HG02870 (cell line): ENCODE data around the gene POTEH.
"Not testable (repeated sequence)": the region's sequence is repeated elsewhere in the genome, so short reads cannot be mapped to it uniquely, and the experiment has no call there.

ENCODE experiments used
- ATAC-seq: cut with Tn5 transposase; IDR thresholded peaks from one replicate; pipeline ENCODE4 v1.9.1; 2021; ENCODE audit warnings: mild to moderate bottlenecking, moderate library complexity; ENCODE audit not compliant: unreplicated experiment

Gene POTEH

GRCh38 chr22:15689749-15690125 lies at the start of gene POTEH:
POTEH (plus strand) TSS chr22:15690026; CDS start chr22:15690078, 52 bp downstream.
- ATAC-seq, result not testable (repeated sequence)

GRCh38 chr22:15642288-15642861 lies 47.5 kb upstream of the POTEH start:
- not testable (repeated sequence) for ATAC-seq

- ATAC-seq, result not testable (repeated sequence)
Observed at GRCh38 chr22:15651954-15652353, 37.9 kb upstream of the POTEH start.

GRCh38 chr22:15652738-15653137 lies 37.1 kb upstream of the POTEH start:
- not testable (repeated sequence) for ATAC-seq

- ATAC-seq, result not testable (repeated sequence)
Observed at GRCh38 chr22:15653241-15653640, 36.6 kb upstream of the POTEH start.

- not testable (repeated sequence) for ATAC-seq
Observed at GRCh38 chr22:15661102-15661501, 28.7 kb upstream of the POTEH start.

GRCh38 chr22:15664682-15665081 lies 25.1 kb upstream of the POTEH start:
- ATAC-seq, result not testable (repeated sequence)

- not testable (repeated sequence) for ATAC-seq
Observed at GRCh38 chr22:15665478-15665877, 24.3 kb upstream of the POTEH start.

GRCh38 chr22:15669430-15669829 lies 20.4 kb upstream of the POTEH start:
- not testable (repeated sequence) for ATAC-seq

GRCh38 chr22:15679702-15680101 lies 10.1 kb upstream of the POTEH start:
- ATAC-seq, result not testable (repeated sequence)

- not testable (repeated sequence) for ATAC-seq
Observed at GRCh38 chr22:15684115-15684514, 5.7 kb upstream of the POTEH start.

GRCh38 chr22:15684695-15685094 lies 5.1 kb upstream of the POTEH start:
- peak; percentile 75 for ATAC-seq

- not testable (repeated sequence) for ATAC-seq
Observed at GRCh38 chr22:15685641-15686040, 4.2 kb upstream of the POTEH start.

GRCh38 chr22:15687086-15687485 lies 2.7 kb upstream of the POTEH start:
- not testable (repeated sequence) for ATAC-seq

GRCh38 chr22:15687676-15688075 lies 2.1 kb upstream of the POTEH start:
- ATAC-seq, result not testable (repeated sequence)

GRCh38 chr22:15688090-15688489 lies 1.7 kb upstream of the POTEH start:
- ATAC-seq, result not testable (repeated sequence)

GRCh38 chr22:15689012-15689748 lies 646 bp upstream of the POTEH start:
- not testable (repeated sequence) for ATAC-seq

- not testable (repeated sequence) for ATAC-seq
Observed at GRCh38 chr22:15713600-15713999, 23.8 kb downstream of the POTEH start.

GRCh38 chr22:15714125-15714524 lies 24.3 kb downstream of the POTEH start:
- not testable (repeated sequence) for ATAC-seq

GRCh38 chr22:15721884-15722283 lies 32.1 kb downstream of the POTEH start:
- not testable (repeated sequence) for ATAC-seq

- ATAC-seq, result not testable (repeated sequence)
Observed at GRCh38 chr22:15729209-15729917, 39.5 kb downstream of the POTEH start.

GRCh38 chr22:15731023-15731422 lies 41.2 kb downstream of the POTEH start:
- ATAC-seq, result not testable (repeated sequence)
